Breast epithelium (tissue), 3 donors: ENCODE data around the gene CEPT1.

Experiments used
- CTCF ChIP-seq, 3 donors: fragments of 450-650 bp; IDR thresholded peaks; one replicate each; pipeline ENCODE4 v1.5.1; 2016 to 2017; ENCODE audit warnings: antibody characterized with exemption in 3 of 3, mild to moderate bottlenecking in 3 of 3, moderate library complexity in 3 of 3
- POLR2AphosphoS5 ChIP-seq, 3 donors: sonication (generic); formaldehyde crosslinking; IDR thresholded peaks; one replicate each; pipeline ENCODE4 v1.6.1; 2017; ENCODE audit warnings: antibody characterized with exemption in 3 of 3

DNA sequence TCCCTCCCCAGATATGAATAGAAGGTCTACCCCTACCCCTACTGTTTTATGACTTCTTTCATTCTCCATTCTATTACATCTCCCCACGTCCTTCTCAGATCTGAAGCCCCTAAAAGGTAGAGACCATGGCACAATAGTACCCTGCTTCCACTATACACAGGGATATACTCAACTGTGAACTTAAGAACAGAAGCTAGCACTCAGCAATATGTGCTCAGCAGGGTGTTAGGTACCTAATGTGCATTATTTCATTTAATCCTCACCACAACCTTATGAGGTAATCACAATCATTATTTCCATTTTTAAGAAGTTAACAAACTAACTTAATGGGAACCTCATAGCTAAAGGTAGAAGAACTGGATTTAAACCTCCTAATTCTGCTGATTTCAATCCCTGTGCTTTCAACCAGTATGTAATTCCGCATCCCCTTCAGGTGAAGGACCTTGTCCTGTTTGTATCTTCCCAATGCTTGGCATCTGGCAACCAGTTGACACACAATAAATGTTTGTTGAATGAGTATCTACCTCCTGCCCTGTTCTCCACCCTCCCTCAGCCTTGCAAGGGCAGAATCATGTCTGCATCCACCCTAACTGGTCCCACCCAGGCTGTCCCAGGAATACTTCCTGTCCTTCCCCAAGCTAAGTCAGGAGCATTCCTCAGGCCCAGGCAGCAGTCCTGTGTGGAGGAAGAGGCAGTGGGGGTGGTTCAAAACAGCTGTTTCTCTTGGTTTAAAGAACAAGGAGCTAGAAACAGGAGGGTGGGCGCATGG is 53.9 kb downstream of the CEPT1 start:
- TF ChIP-seq CTCF (IDR thresholded peaks at IDR 0.05) = no peak
- TF ChIP-seq POLR2AphosphoS5 (IDR thresholded peaks at IDR 0.05) = no peak
